Activated CD4-positive, alpha-beta T cell treated with anti-CD3 and anti-CD28 coated beads for 48 hours (primary cell): ENCODE data around the gene LPP.

Experiments
- DNase-seq: peaks from one replicate; pipeline ENCODE4 v3.0.0-alpha.2; 2020

The LPP gene

GRCh38 chr3:188370081-188370830 is 216.3 kb downstream of the LPP start:
- DNase-seq, result peak; percentile 38

GRCh38 chr3:188378786-188379185 is 224.8 kb downstream of the LPP start:
- DNase-seq, result no peak

- DNase-seq, result no peak
Measured at GRCh38 chr3:188380252-188380651, 226.3 kb downstream of the LPP start.

- DNase-seq, result no peak
Measured at GRCh38 chr3:188380722-188381121, 226.8 kb downstream of the LPP start.

GRCh38 chr3:188383748-188384147 is 229.8 kb downstream of the LPP start:
- no peak for DNase-seq

- no peak for DNase-seq
Measured at GRCh38 chr3:188385295-188385694, 231.3 kb downstream of the LPP start.

- DNase-seq, result peak; percentile 71
Measured at GRCh38 chr3:188389711-188390342, 235.9 kb downstream of the LPP start.

- no peak for DNase-seq
Measured at GRCh38 chr3:188390343-188390718, 236.4 kb downstream of the LPP start.

- DNase-seq, result no peak
Measured at GRCh38 chr3:188390775-188391443, 237.0 kb downstream of the LPP start.

GRCh38 chr3:188391592-188391991 is 237.6 kb downstream of the LPP start:
- no peak for DNase-seq

GRCh38 chr3:188392076-188392475 is 238.1 kb downstream of the LPP start:
- no peak for DNase-seq

- no peak for DNase-seq
Measured at GRCh38 chr3:188394623-188395022, 240.7 kb downstream of the LPP start.

GRCh38 chr3:188396251-188396650 is 242.3 kb downstream of the LPP start:
- no peak for DNase-seq

- DNase-seq, result no peak
Measured at GRCh38 chr3:188396900-188397299, 242.9 kb downstream of the LPP start.

GRCh38 chr3:188397766-188398705 is 244.1 kb downstream of the LPP start:
- no peak for DNase-seq

GRCh38 chr3:188400494-188401243 is 246.7 kb downstream of the LPP start:
- peak; percentile 29 for DNase-seq

- DNase-seq, result no peak
Measured at GRCh38 chr3:188401244-188401993, 247.5 kb downstream of the LPP start.

- no peak for DNase-seq
Measured at GRCh38 chr3:188402229-188402628, 248.3 kb downstream of the LPP start.

- no peak for DNase-seq
Measured at GRCh38 chr3:188403404-188403803, 249.4 kb downstream of the LPP start.

GRCh38 chr3:188404124-188404523 is 250.2 kb downstream of the LPP start:
- DNase-seq, result no peak

- no peak for DNase-seq
Measured at GRCh38 chr3:188404701-188405100, 250.7 kb downstream of the LPP start.
